WERI-Rb-1 (cell line): ENCODE data around the gene ARHGEF10L.

ENCODE experiments used
- DNase-seq: peaks from one replicate; pipeline ENCODE4 v3.0.0-alpha.2; 2020
- H3K27ac ChIP-seq: fragments of 250-450 bp; sonication (Bioruptor Pico); 2 replicates; pipeline ENCODE4 v1.5.1; 2020; ENCODE audit warnings: mild to moderate bottlenecking, moderate library complexity
- H3K27me3 ChIP-seq: fragments of 250-450 bp; sonication (Bioruptor Pico); 2 replicates; pipeline ENCODE4 v1.5.1; 2021; ENCODE audit warnings: mild to moderate bottlenecking, low read depth, moderate library complexity; ENCODE audit not compliant: insufficient read depth, severe bottlenecking
- H3K36me3 ChIP-seq: fragments of 250-450 bp; sonication (Bioruptor Pico); 2 replicates; pipeline ENCODE4 v1.5.1; 2020; ENCODE audit warnings: mild to moderate bottlenecking, moderate library complexity
- H3K4me3 ChIP-seq: 2 replicates; pipeline ENCODE4 v1.5.1; 2011; ENCODE audit warnings: low read depth, mild to moderate bottlenecking, control low read depth, low read length
- H3K9me3 ChIP-seq: fragments of 250-450 bp; sonication (Bioruptor Pico); 2 replicates; pipeline ENCODE4 v1.5.1; 2021; ENCODE audit warnings: mild to moderate bottlenecking, moderate library complexity; ENCODE audit not compliant: severe bottlenecking
- CTCF ChIP-seq: IDR thresholded peaks from 2 replicates; pipeline ENCODE4 v1.5.1; 2011; ENCODE audit warnings: low read depth, mild to moderate bottlenecking, control low read depth, inconsistent platforms, low read length

ARHGEF10L gene

GRCh38 chr1:17728123-17728712 is 188.7 kb downstream of the ARHGEF10L start:
- Histone ChIP-seq H3K27me3 (no peaks in the 10 kb centered on the region), H3K9me3 (no peaks in the 10 kb centered on the region), H3K4me3 (no peak overlapping the region), H3K27ac (no peak overlapping the region), H3K36me3 (no peaks in the 10 kb centered on the region)
- peak; percentile 60 for TF ChIP-seq CTCF
- no peak for DNase-seq

- Histone ChIP-seq H3K9me3 (no peaks in the 10 kb centered on the region), H3K27me3 (no peaks in the 10 kb centered on the region), H3K36me3 (no peaks in the 10 kb centered on the region), H3K27ac (no peak overlapping the region), H3K4me3 (no peak overlapping the region)
- TF ChIP-seq CTCF = no peak
- no peak for DNase-seq
Observed at GRCh38 chr1:17729248-17729647, 189.8 kb downstream of the ARHGEF10L start.

- H3K27ac ChIP-seq = no peak overlapping the region
- no peak for TF ChIP-seq CTCF
- DNase-seq = no peak
- H3K27me3 ChIP-seq = no peaks in the 10 kb centered on the region
- no peak overlapping the region for H3K4me3 ChIP-seq
- H3K9me3 ChIP-seq = no peaks in the 10 kb centered on the region
- H3K36me3 ChIP-seq = no peaks in the 10 kb centered on the region
Observed at GRCh38 chr1:17729909-17730308, 190.4 kb downstream of the ARHGEF10L start.

- Histone ChIP-seq H3K4me3 (no peak overlapping the region), H3K27ac (no peak overlapping the region), H3K36me3 (no peaks in the 10 kb centered on the region), H3K27me3 (no peaks in the 10 kb centered on the region), H3K9me3 (no peaks in the 10 kb centered on the region)
- no peak for DNase-seq
- TF ChIP-seq CTCF = no peak
Observed at GRCh38 chr1:17731460-17731859, 192.0 kb downstream of the ARHGEF10L start.

GRCh38 chr1:17732475-17732874 is 193.0 kb downstream of the ARHGEF10L start:
- H3K27me3 ChIP-seq = no peaks in the 10 kb centered on the region
- TF ChIP-seq CTCF = no peak
- DNase-seq = no peak

GRCh38 chr1:17733661-17734060 is 194.2 kb downstream of the ARHGEF10L start:
- Histone ChIP-seq H3K9me3 (no peaks in the 10 kb centered on the region), H3K4me3 (no peak overlapping the region), H3K36me3 (no peaks in the 10 kb centered on the region), H3K27ac (no peak overlapping the region), H3K27me3 (no peaks in the 10 kb centered on the region)
- no peak for DNase-seq
- TF ChIP-seq CTCF = no peak

More at GRCh38 chr1:17732475-17732874, 193.0 kb downstream of the ARHGEF10L start:
- H3K9me3 ChIP-seq = no peaks in the 10 kb centered on the region
- H3K4me3 ChIP-seq = no peak overlapping the region
- no peaks in the 10 kb centered on the region for H3K36me3 ChIP-seq
- no peak overlapping the region for H3K27ac ChIP-seq
